Measurements from ENCODE around the gene LRRN2.
"Not testable (repeated sequence)": the region's sequence is repeated elsewhere in the genome, so short reads cannot be mapped to it uniquely, and the experiment has no call there.

The LRRN2 gene

GRCh38 chr1:204697893-204698292 lies 12.4 kb upstream of the LRRN2 start:
- no peak for TF ChIP-seq CTCF (IDR thresholded peaks at IDR 0.05; ENCODE audit: insufficient read depth, low read length, missing control alignments)
- ChIA-PET POLR2A (no interaction called here), CTCF (interaction anchor here (1.0 to 1.5 kb wide), 2 partner anchors 66 to 109 kb away, joined by 3 to 5 read pairs; no protein-coding TSS in a partner anchor)
- H3K4me3 ChIP-seq (ENCODE audit: low read depth, low read length): no peak overlapping the region
- no peak for DNase-seq (ENCODE audit: low read depth, low spot score)

GRCh38 chr1:204696606-204697005 lies 11.1 kb upstream of the LRRN2 start:
- ChIA-PET CTCF (interaction anchor here (1.5 kb wide), 1 partner anchor 111 kb away, joined by 5 read pairs; no protein-coding TSS in a partner anchor), POLR2A (no interaction called here)
- no peak for TF ChIP-seq CTCF (IDR thresholded peaks at IDR 0.05; ENCODE audit: insufficient read depth, low read length, missing control alignments)
- DNase-seq (ENCODE audit: low read depth, low spot score): no peak
- H3K4me3 ChIP-seq (ENCODE audit: low read depth, low read length): no peak overlapping the region

DNA sequence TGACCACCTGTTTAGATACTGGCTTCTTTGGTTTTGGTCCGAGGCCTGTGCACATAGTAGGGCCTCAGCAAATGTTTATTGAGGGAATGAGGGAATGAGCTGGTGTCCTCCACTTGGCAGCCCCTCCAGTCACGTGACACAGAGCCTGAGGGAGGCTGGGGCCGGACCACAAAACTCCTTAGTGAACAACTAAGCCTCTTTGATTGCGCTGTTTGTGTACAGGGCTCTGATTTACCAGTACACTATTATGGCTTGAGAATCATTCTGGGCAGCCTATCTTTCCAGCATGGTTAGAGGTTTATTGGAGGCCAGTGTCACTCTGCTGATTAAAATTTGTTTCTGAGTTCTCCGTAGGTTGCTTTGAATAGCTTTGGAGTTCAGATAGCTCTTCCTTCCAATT lies 10.2 kb upstream of the LRRN2 start:
- TF ChIP-seq CTCF (IDR thresholded peaks at IDR 0.05; ENCODE audit: insufficient read depth, low read length, missing control alignments): no peak
- no peak overlapping the region for H3K4me3 ChIP-seq (ENCODE audit: low read depth, low read length)
- no peak for DNase-seq (ENCODE audit: low read depth, low spot score)
- CTCF ChIA-PET: interaction anchor here (1.2 to 1.7 kb wide), 2 partner anchors 52 to 112 kb away, joined by 3 read pairs; no protein-coding TSS in a partner anchor
- POLR2A ChIA-PET: no interaction called here

DNA sequence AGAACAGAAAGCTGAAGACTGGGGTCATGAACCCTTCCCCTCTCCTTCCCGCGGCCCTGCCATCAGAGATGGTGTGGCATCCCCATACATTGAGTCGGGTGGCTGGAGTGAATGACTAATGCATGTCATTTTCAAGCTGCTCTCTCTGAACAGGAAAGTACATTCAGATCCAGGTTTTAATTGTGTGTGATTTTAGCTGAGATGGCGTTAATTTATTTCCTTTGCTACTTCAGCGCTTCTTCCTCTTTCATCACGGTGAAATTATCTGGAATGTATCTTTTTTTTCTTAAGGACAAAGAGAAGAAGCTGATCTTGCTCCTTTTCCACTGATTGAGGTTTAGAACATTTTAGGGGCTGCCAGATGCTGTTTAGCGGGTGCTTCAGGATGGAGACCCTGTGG lies 8.6 kb upstream of the LRRN2 start:
- no peak overlapping the region for H3K4me3 ChIP-seq (ENCODE audit: low read depth, low read length)
- no peak for TF ChIP-seq CTCF (IDR thresholded peaks at IDR 0.05; ENCODE audit: insufficient read depth, low read length, missing control alignments)
- no peak for DNase-seq (ENCODE audit: low read depth, low spot score)
- ChIA-PET CTCF (no interaction called here), POLR2A (no interaction called here)

DNA sequence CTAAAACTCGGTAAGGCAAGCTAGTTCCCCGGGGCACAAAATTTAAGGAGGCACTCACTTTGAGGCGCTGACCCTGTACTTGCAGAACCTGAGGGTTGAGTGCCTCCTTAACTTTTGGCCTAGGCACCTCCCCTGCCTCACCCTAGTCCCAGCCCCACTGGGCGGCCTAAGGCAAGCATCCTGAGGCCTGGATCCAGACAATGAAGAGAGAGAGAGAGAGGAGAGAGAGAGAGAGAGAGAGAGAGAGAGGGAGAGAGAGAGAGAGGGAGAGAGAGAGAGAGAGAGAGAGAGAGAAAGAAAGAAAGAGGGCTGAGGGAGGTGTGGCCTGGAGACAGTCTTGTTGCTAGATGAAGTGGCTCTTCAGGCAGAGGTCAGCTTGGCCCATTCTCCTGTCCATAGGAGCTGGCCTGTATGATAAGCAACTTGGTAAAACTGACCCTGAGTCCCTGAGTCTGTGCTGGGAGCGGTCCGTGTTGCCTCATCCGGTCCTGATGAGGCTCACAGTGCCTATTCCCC lies 7.4 kb upstream of the LRRN2 start:
- ChIA-PET CTCF (interaction anchor here (1.3 kb wide), 1 partner anchor 114 kb away, joined by 4 read pairs; no protein-coding TSS in a partner anchor), POLR2A (interaction anchor here (0.7 kb wide), 1 partner anchor 76 kb away, joined by 3 read pairs; no protein-coding TSS in a partner anchor)
- TF ChIP-seq CTCF (IDR thresholded peaks at IDR 0.05; ENCODE audit: insufficient read depth, low read length, missing control alignments): no peak
- DNase-seq (ENCODE audit: low read depth, low spot score): no peak
- H3K4me3 ChIP-seq (ENCODE audit: low read depth, low read length): no peak overlapping the region

DNA sequence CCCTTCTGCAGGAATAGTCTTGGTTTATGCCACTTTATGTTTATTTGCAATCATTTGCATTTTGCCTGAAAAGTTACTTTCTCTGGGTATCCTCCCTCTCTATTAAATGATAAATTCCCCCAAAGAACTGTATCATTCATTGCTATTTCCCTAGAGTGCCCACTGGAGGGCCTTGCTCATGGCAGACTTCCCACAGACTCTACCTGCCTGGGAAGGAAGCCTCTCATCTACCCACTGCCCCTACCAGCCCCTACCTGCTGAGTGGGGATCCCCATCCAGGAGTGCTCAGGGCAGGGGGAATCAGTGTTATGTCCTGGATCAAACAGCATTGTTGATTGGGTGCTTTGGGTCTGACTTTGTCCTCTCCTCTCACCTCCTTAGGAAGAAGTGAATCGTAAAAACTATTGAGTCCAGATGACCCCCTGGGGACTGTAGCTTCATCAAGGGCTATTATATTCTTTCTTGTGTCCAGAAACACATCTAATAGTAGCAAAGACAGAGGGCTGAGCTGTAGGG lies 6.8 kb upstream of the LRRN2 start:
- ChIA-PET POLR2A (no interaction called here), CTCF (interaction anchor here (1.3 kb wide), 1 partner anchor 115 kb away, joined by 4 read pairs; no protein-coding TSS in a partner anchor)
- no peak for TF ChIP-seq CTCF (IDR thresholded peaks at IDR 0.05; ENCODE audit: insufficient read depth, low read length, missing control alignments)
- no peak overlapping the region for H3K4me3 ChIP-seq (ENCODE audit: low read depth, low read length)
- no peak for DNase-seq (ENCODE audit: low read depth, low spot score)

- POLR2A ChIA-PET; H3K4me3 ChIP-seq (ENCODE audit: low read depth, low read length); CTCF ChIA-PET; DNase-seq (ENCODE audit: low read depth, low spot score): not testable (repeated sequence)
These were observed 5.8 kb upstream of the LRRN2 start for GRCh38 chr1:204691328-204691730.

Data from AG04449 (cell line).